GM12878 (cell line): ENCODE results near the gene ZNF101. TPM values are rescaled to one million over a fixed set of nuclear protein-coding genes. Genes with fewer than 3 reads are reported as not detected.
"Not testable (repeated sequence)": the region's sequence is repeated elsewhere in the genome, so short reads cannot be mapped to it uniquely, and the experiment has no call there.

ENCODE experiments used
- ATAC-seq: fragments of 200-7000 bp; cut with Tn5 transposase; 3 replicates; pipeline ENCODE4 v1.9.1; 2020; ENCODE audit warnings: mild to moderate bottlenecking, moderate library complexity
- BruUV-seq: library from RNA; stranded (reverse); fragments of 400-500 nt; replicated peaks from 2 replicates; lab custom pipeline; 2021; lab: Mats Ljungman, UMichigan
- CTCF ChIA-PET: fragments of 300-600 bp; sonication (Branson Sonifier 250); formaldehyde crosslinking; extraction: SDS; loops from one replicate; lab custom pipeline; 2021; ENCODE audit warnings: inconsistent platforms; lab: Yijun Ruan, JAX
- POLR2A ChIA-PET: fragments of 350-600 bp; formaldehyde crosslinking; extraction: SDS; loops from one replicate; lab custom pipeline; 2021; ENCODE audit warnings: inconsistent platforms; lab: Charles Lee
- RAD21 ChIA-PET: fragments of 300-600 bp; sonication (Branson Sonifier 250); formaldehyde crosslinking; loops from one replicate; lab custom pipeline; 2023; ENCODE audit warnings: antibody characterized with exemption; ENCODE audit not compliant: unreplicated experiment; lab: Charles Lee
- SMC1A ChIA-PET: fragments of 300-600 bp; sonication (Branson Sonifier 250); formaldehyde crosslinking; loops from one replicate; lab custom pipeline; 2023; ENCODE audit not compliant: unreplicated experiment, uncharacterized antibody; lab: Charles Lee
- DNase-seq: peaks from one replicate; pipeline ENCODE4 v3.0.0-alpha.2; 2011; ENCODE audit warnings: low read depth, low spot score
- FAIRE-seq: peaks from 3 replicates; lab custom pipeline; 2011; peaks lifted over from hg19 to GRCh38; lab: Jason Lieb, UNC
- H2AFZ ChIP-seq: 2 replicates; pipeline ENCODE4 v1.6.0; 2011; ENCODE audit warnings: low read depth, low read length, control low read depth; ENCODE audit not compliant: control insufficient read depth
- H3K27ac ChIP-seq: 2 replicates; pipeline ENCODE4 v1.5.1; 2011; ENCODE audit warnings: control low read depth; ENCODE audit not compliant: control insufficient read depth, insufficient read depth
- H3K27me3 ChIP-seq, 2 experiments: replicated peaks in 1 of 2; 2 replicates each; pipeline versions ENCODE4 v1.6.0 to v1.6.1; 2011; ENCODE audit warnings: low read length in 1 of 2; ENCODE audit not compliant: control insufficient read depth in 2 of 2, insufficient read depth in 2 of 2
- H3K36me3 ChIP-seq, 2 experiments: 2 replicates each; pipeline ENCODE4 v1.5.1; 2011; ENCODE audit warnings: low read length in 1 of 2; ENCODE audit not compliant: control insufficient read depth in 2 of 2, insufficient read depth in 2 of 2
- H3K4me1 ChIP-seq: 2 replicates; pipeline ENCODE4 v1.6.1; 2011; ENCODE audit warnings: mild to moderate bottlenecking, low read length, moderate library complexity, mixed read lengths; ENCODE audit not compliant: control insufficient read depth, insufficient read depth
- H3K4me2 ChIP-seq: 2 replicates; pipeline ENCODE4 v1.6.0; 2011; ENCODE audit warnings: control low read depth; ENCODE audit not compliant: control insufficient read depth, insufficient read depth
- H3K4me3 ChIP-seq: fragments of 200-600 bp; sonication (generic); 2 replicates; pipeline ENCODE4 v1.5.1; 2016
- H3K79me2 ChIP-seq: 2 replicates; pipeline ENCODE4 v1.6.0; 2011; ENCODE audit warnings: low read length; ENCODE audit not compliant: control insufficient read depth, insufficient read depth
- H3K9ac ChIP-seq: 2 replicates; pipeline ENCODE4 v1.8.0; 2011; ENCODE audit warnings: low read length, control low read depth, mixed read lengths; ENCODE audit not compliant: control insufficient read depth, insufficient read depth
- H3K9me3 ChIP-seq: replicated peaks from 3 replicates; pipeline ENCODE4 v1.5.1; 2011; ENCODE audit warnings: mild to moderate bottlenecking, low read length; ENCODE audit not compliant: control insufficient read depth, insufficient read depth
- H4K20me1 ChIP-seq: 2 replicates; pipeline ENCODE4 v1.6.0; 2011; ENCODE audit not compliant: control insufficient read depth, insufficient read depth
- CHD1 ChIP-seq: IDR thresholded peaks from 2 replicates; pipeline ENCODE4 v1.6.1; 2012; ENCODE audit warnings: low read depth, low read length, improper control_type of control experiment
- IRF4 ChIP-seq: IDR thresholded peaks from 2 replicates; pipeline ENCODE4 v1.6.1; 2011; ENCODE audit warnings: low read depth, low read length
- KDM1A ChIP-seq: fragments of 200-600 bp; sonication (generic); IDR thresholded peaks from 2 replicates; pipeline ENCODE4 v1.6.1; 2016; ENCODE audit warnings: borderline replicate concordance
- NFIC ChIP-seq: IDR thresholded peaks from 2 replicates; pipeline ENCODE4 v1.6.1; 2012; ENCODE audit warnings: low read depth, mild to moderate bottlenecking, inconsistent platforms, low read length, moderate library complexity
- NFXL1 ChIP-seq: fragments of 450-650 bp; IDR thresholded peaks from 2 replicates; pipeline ENCODE4 v1.6.1; 2017; ENCODE audit warnings: antibody characterized with exemption, mild to moderate bottlenecking, borderline replicate concordance
- NRF1 ChIP-seq: conservative IDR thresholded peaks from 2 replicates; pipeline ENCODE4 v1.6.1; 2011; ENCODE audit warnings: mild to moderate bottlenecking, low read depth, low read length, improper control_type of control experiment
- SPI1 ChIP-seq: IDR thresholded peaks from 2 replicates; pipeline ENCODE4 v1.6.1; 2011; ENCODE audit warnings: low read depth, mild to moderate bottlenecking, low read length, moderate library complexity, borderline replicate concordance; ENCODE audit not compliant: insufficient read depth
- STAT3 ChIP-seq: IDR thresholded peaks from 2 replicates; pipeline ENCODE4 v1.6.1; 2011; ENCODE audit warnings: low read depth, low read length, improper control_type of control experiment
- WGBS: methylation state at CpG from one replicate; pipeline ENCODE4 v1.1.6; 2016; ENCODE audit warnings: low lambda C conversion rate; ENCODE audit not compliant: insufficient replicate concordance, insufficient coverage; ENCODE audit errors: missing lambda C conversion rate; 5-methylcytosine and 5-hydroxymethylcytosine counted together
- in situ Hi-C: fragments of 300-500 bp; cut with MboI; formaldehyde crosslinking; loops from 9 replicates; pipeline ENCODE4 v1.14.3; 2018; ENCODE audit warnings: mixed read lengths
- intact Hi-C: fragments of 100-400 bp; cut with micrococcal nuclease; formaldehyde crosslinking; loops from one replicate; pipeline ENCODE4 v1.14.2; 2022; ENCODE audit not compliant: unreplicated experiment
- polyA plus RNA-seq, 11 experiments: library from polyadenylated mRNA; depleted of rRNA in 4 of 11; unstranded in 6 of 11; stranded (reverse) in 5 of 11; fragments of >200 nt; fragmentation: Nextera tagmentation in 4 of 11; fragmentation: Illumina TruSeq in 1 of 11; extraction: Ambion mirVana in 4 of 11; extraction: Trizol in 1 of 11; gene quantifications; 1 replicate in 1 of 11; 2 replicates in 10 of 11; pipeline versions ENCODE4 v1.2.1 to v1.2.3, GENCODE V29; 2011 to 2016; ENCODE audit warnings: inconsistent platforms in 2 of 11, missing spikeins in 2 of 11, low read depth in 1 of 11
- total RNA-seq, 4 experiments: library from RNA; depleted of rRNA in 3 of 4; stranded (reverse); fragments of >200 nt in 3 of 4; fragmentation: Illumina TruSeq in 1 of 4; extraction: Trizol in 1 of 4; gene quantifications; 2 replicates each; pipeline versions ENCODE4 v1.2.1 to v1.2.3, GENCODE V29; 2013 to 2021
- TF ChIP-seq, protein P1 (sequence below): fragments of 450-650 bp; formaldehyde crosslinking; IDR thresholded peaks from 2 replicates; pipeline ENCODE4 v1.5.0; 2022; ENCODE audit warnings: mild to moderate bottlenecking, missing genetic modification characterization
- TF ChIP-seq, protein P2 (sequence below): IDR thresholded peaks from 2 replicates; pipeline ENCODE4 v1.6.1; 2011; ENCODE audit warnings: borderline replicate concordance, low read depth, mild to moderate bottlenecking, moderate library complexity, low read length; ENCODE audit not compliant: insufficient read depth, poor library complexity, severe bottlenecking

Gene ZNF101
- total and polyA plus RNA-seq, 10 of the 15 experiments (the other 5 are each of a cell fraction or from before 2014, with no cell fraction given): 15.2 to 40.5 (median 19.8) TPM

DNA sequence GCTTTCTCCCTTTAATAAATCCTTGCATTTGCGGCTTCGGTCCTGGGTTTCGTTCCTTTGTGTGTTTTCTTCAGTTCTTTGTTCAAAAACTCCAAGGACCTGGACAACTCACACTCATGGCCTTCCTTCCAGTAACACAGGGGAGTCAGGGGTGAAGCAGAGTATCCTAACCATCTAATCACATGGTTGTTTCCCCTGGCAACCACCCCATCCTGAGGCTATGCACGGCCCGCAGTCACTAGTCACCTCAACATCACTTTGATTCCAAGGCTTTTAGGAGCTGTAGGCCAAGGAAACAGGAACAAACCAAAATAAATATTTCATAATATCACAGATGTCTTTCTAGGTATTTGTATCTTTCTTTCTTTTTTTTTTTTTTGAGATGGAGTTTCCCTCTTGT is 28.9 kb downstream of the ZNF101 start (continued):
- TF ChIP-seq, protein P1, sequence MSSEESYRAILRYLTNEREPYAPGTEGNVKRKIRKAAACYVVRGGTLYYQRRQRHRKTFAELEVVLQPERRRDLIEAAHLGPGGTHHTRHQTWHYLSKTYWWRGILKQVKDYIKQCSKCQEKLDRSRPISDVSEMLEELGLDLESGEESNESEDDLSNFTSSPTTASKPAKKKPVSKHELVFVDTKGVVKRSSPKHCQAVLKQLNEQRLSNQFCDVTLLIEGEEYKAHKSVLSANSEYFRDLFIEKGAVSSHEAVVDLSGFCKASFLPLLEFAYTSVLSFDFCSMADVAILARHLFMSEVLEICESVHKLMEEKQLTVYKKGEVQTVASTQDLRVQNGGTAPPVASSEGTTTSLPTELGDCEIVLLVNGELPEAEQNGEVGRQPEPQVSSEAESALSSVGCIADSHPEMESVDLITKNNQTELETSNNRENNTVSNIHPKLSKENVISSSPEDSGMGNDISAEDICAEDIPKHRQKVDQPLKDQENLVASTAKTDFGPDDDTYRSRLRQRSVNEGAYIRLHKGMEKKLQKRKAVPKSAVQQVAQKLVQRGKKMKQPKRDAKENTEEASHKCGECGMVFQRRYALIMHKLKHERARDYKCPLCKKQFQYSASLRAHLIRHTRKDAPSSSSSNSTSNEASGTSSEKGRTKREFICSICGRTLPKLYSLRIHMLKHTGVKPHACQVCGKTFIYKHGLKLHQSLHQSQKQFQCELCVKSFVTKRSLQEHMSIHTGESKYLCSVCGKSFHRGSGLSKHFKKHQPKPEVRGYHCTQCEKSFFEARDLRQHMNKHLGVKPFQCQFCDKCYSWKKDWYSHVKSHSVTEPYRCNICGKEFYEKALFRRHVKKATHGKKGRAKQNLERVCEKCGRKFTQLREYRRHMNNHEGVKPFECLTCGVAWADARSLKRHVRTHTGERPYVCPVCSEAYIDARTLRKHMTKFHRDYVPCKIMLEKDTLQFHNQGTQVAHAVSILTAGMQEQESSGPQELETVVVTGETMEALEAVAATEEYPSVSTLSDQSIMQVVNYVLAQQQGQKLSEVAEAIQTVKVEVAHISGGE (CRISPR knock-in tag): no peak

DNA sequence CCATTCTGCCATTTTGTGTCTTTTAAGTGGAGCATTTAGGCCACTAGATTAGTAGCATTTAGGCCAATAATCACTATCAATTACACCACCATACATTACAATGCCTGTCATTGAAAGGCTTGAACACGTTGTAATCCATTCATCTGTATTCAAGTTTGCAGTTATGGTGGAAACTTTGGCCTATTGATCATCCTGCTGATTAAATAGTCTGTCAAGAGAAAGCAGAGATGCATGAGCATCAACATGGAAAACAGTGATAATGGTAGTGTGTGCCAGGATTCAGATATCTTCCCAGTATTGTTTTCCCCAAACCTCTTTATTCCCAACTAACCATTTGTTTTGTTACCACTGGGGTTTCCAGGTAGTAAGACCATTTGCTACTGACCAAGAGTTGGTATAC is 31.9 kb downstream of the ZNF101 start:
- intact Hi-C loops, H3K27me3 ChIP-seq, POLR2A ChIA-PET, RAD21 ChIA-PET, ATAC-seq, BruUV-seq, CTCF ChIA-PET, H3K4me1 ChIP-seq, H4K20me1 ChIP-seq, DNase-seq, H3K4me2 ChIP-seq, in situ Hi-C loops, H3K9ac ChIP-seq, H2AFZ ChIP-seq, SMC1A ChIA-PET, H3K36me3 ChIP-seq, H3K79me2 ChIP-seq, FAIRE-seq, H3K27ac ChIP-seq, H3K4me3 ChIP-seq: not testable (repeated sequence)
- 43% methylated on average over 1 of the region's 1 CpG for WGBS
- H3K9me3 ChIP-seq: peaks cover 13% of the 10 kb centered on the region

DNA sequence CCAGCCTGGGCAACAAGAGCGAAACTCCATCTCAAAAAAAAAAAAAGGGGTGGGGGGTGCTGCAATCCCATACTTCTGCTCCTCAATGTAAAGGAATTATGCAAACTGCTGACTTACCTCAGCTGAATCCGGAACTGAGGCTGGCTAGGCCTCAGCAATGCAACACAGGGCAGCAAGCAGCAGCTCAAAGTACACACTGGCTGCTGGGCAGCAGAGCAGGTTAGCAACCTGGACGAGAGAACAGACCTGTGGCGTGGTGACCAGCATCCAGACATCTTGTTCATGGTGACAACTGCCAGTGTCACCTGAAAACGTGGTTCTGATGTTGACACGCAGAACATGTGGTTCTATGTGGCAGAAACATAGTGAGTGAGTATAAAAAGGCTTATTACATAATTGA is 36.2 kb downstream of the ZNF101 start:
- ATAC-seq (no peak), DNase-seq (no peak), FAIRE-seq (no peak)
- ChIA-PET POLR2A (no interaction called here), SMC1A (no interaction called here), CTCF (no interaction called here), RAD21 (no interaction called here)
- Histone ChIP-seq H3K4me1 (no peaks in the 10 kb centered on the region), H3K36me3 (no peaks in the 10 kb centered on the region), H3K4me2 (no peak overlapping the region), H4K20me1 (no peaks in the 10 kb centered on the region), H2AFZ (no peak overlapping the region), H3K9me3 (peaks cover 33% of the 10 kb centered on the region), H3K79me2 (no peaks in the 10 kb centered on the region), H3K27ac (no peak overlapping the region), H3K9ac (no peak overlapping the region), H3K27me3 (no peaks in the 10 kb centered on the region), H3K4me3 (no peak overlapping the region)
- no TSS peak for BruUV-seq
- in situ Hi-C loops: no loop called here
- WGBS: 63% methylated on average over 5 of the region's 6 CpGs
- intact Hi-C loops: no loop called here
- TF ChIP-seq CHD1 (no peak), IRF4 (no peak), KDM1A (no peak), STAT3 (no peak), SPI1 (no peak), NFXL1 (no peak), NRF1 (no peak), NFIC (no peak)
- TF ChIP-seq, protein P2, sequence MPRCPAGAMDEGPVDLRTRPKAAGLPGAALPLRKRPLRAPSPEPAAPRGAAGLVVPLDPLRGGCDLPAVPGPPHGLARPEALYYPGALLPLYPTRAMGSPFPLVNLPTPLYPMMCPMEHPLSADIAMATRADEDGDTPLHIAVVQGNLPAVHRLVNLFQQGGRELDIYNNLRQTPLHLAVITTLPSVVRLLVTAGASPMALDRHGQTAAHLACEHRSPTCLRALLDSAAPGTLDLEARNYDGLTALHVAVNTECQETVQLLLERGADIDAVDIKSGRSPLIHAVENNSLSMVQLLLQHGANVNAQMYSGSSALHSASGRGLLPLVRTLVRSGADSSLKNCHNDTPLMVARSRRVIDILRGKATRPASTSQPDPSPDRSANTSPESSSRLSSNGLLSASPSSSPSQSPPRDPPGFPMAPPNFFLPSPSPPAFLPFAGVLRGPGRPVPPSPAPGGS: no peak
